Endodermal cell (in vitro differentiated cells): ENCODE results near the gene TNFRSF4. TPM values are rescaled to one million over a fixed set of nuclear protein-coding genes. Genes with fewer than 3 reads are reported as not detected.

Experiments used
- DNase-seq: peaks from one replicate; pipeline ENCODE4 v3.0.0-alpha.2; 2017
- H3K27ac ChIP-seq: 2 replicates; pipeline ENCODE4 v1.5.1; 2013; ENCODE audit warnings: mild to moderate bottlenecking, low read depth, low read length, moderate library complexity
- H3K27me3 ChIP-seq: 2 replicates; pipeline ENCODE4 v1.6.1; 2013; ENCODE audit warnings: mild to moderate bottlenecking, low read length, moderate library complexity; ENCODE audit not compliant: insufficient read depth, control insufficient read depth, poor library complexity, severe bottlenecking
- H3K36me3 ChIP-seq: 2 replicates; pipeline ENCODE4 v1.7.0; 2013; ENCODE audit warnings: mild to moderate bottlenecking, low read length, moderate library complexity; ENCODE audit not compliant: control insufficient read depth, insufficient read depth
- H3K4me1 ChIP-seq: one replicate; pipeline ENCODE4 v1.7.0; 2013; ENCODE audit warnings: low read length; ENCODE audit not compliant: control insufficient read depth, insufficient read depth
- H3K4me3 ChIP-seq: 2 replicates; pipeline ENCODE4 v1.5.1; 2013; ENCODE audit warnings: mild to moderate bottlenecking, low read length, moderate library complexity
- H3K9ac ChIP-seq: 2 replicates; pipeline ENCODE4 v1.6.1; 2013; ENCODE audit warnings: mild to moderate bottlenecking, low read length, moderate library complexity; ENCODE audit not compliant: poor library complexity, severe bottlenecking; ENCODE audit errors: extremely low read depth
- H3K9me3 ChIP-seq: 2 replicates; pipeline ENCODE4 v1.6.1; 2013; ENCODE audit warnings: mild to moderate bottlenecking, low read length, moderate library complexity; ENCODE audit not compliant: control insufficient read depth
- H3K27ac Mint-ChIP-seq: 2 replicates; pipeline ENCODE4 v1.8.0; 2020; ENCODE audit warnings: mixed read lengths
- H3K27me3 Mint-ChIP-seq: 2 replicates; pipeline ENCODE4 v1.8.0; 2021; ENCODE audit warnings: mild to moderate bottlenecking, mixed read lengths; ENCODE audit not compliant: insufficient read depth
- H3K36me3 Mint-ChIP-seq: 2 replicates; pipeline ENCODE4 v1.8.0; 2020; ENCODE audit warnings: low read depth, mixed read lengths
- H3K4me1 Mint-ChIP-seq: 2 replicates; pipeline ENCODE4 v1.8.0; 2020; ENCODE audit warnings: mixed read lengths
- H3K4me3 Mint-ChIP-seq: 2 replicates; pipeline ENCODE4 v1.8.0; 2020; ENCODE audit warnings: mild to moderate bottlenecking, moderate library complexity, mixed read lengths
- H3K9me3 Mint-ChIP-seq: 2 replicates; pipeline ENCODE4 v1.8.0; 2020; ENCODE audit warnings: mild to moderate bottlenecking, mixed read lengths
- WGBS, 2 experiments: methylation state at CpG; one replicate each; pipeline versions ENCODE4 v1.1.5 to v1.1.7; 2013; ENCODE audit warnings: missing lambda C conversion rate in 2 of 2, mixed read lengths in 1 of 2; ENCODE audit not compliant: insufficient coverage in 1 of 2, insufficient read length in 1 of 2; 5-methylcytosine and 5-hydroxymethylcytosine counted together
- microRNA-seq: library from miRNA; unstranded; fragments of <30 nt; microRNA quantifications from one replicate; pipeline ENCODE4 v1.2.0, GENCODE V29; 2020; ENCODE audit warnings: borderline microRNAs expressed
- total RNA-seq, 2 donors: library from RNA; stranded (reverse); fragmentation: NEBNext Ultra II Directional in 1 of 2; extraction: Animal tissue kit (Norgen Biotek cat#: 25700) in 1 of 2; gene quantifications; 2 replicates in 1 of 2; 3 replicates in 1 of 2; pipeline ENCODE4 v1.2.1, GENCODE V29; 2021
- TF ChIP-seq, protein P1 (sequence below): fragments of 200-600 bp; sonication (generic); conservative IDR thresholded peaks from 2 replicates; pipeline ENCODE4 v1.5.0; 2021; ENCODE audit warnings: antibody characterized with exemption, mild to moderate bottlenecking

The TNFRSF4 gene
- total RNA-seq, 2 donors from 2014 or later, result 0.20 TPM; not detected in 1

GRCh38 chr1:1163538-1164070, 50.3 kb downstream of the TNFRSF4 start:
- Mint-ChIP-seq H3K27ac (peak overlapping the region; percentile 75), H3K4me1 (peaks cover 7% of the 10 kb centered on the region), H3K4me3 (peak overlapping the region; percentile 60), H3K9me3 (no peaks in the 10 kb centered on the region), H3K27me3 (peaks cover 7% of the 10 kb centered on the region), H3K36me3 (no peaks in the 10 kb centered on the region)
- H3K9me3 ChIP-seq, result no peaks in the 10 kb centered on the region
- no peaks in the 10 kb centered on the region for H3K36me3 ChIP-seq
- WGBS, 2 experiments, result 95 to 96% methylated on average over 24 to 33 of the region's 33 CpGs
- TF ChIP-seq, protein P1, sequence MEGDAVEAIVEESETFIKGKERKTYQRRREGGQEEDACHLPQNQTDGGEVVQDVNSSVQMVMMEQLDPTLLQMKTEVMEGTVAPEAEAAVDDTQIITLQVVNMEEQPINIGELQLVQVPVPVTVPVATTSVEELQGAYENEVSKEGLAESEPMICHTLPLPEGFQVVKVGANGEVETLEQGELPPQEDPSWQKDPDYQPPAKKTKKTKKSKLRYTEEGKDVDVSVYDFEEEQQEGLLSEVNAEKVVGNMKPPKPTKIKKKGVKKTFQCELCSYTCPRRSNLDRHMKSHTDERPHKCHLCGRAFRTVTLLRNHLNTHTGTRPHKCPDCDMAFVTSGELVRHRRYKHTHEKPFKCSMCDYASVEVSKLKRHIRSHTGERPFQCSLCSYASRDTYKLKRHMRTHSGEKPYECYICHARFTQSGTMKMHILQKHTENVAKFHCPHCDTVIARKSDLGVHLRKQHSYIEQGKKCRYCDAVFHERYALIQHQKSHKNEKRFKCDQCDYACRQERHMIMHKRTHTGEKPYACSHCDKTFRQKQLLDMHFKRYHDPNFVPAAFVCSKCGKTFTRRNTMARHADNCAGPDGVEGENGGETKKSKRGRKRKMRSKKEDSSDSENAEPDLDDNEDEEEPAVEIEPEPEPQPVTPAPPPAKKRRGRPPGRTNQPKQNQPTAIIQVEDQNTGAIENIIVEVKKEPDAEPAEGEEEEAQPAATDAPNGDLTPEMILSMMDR, result no peak
- no peak overlapping the region for H3K4me3 ChIP-seq
- H3K4me1 ChIP-seq, result no peaks in the 10 kb centered on the region
- H3K27me3 ChIP-seq, result no peaks in the 10 kb centered on the region
- H3K9ac ChIP-seq, result no peak overlapping the region
- DNase-seq, result no peak
- no peak overlapping the region for H3K27ac ChIP-seq

DNA sequence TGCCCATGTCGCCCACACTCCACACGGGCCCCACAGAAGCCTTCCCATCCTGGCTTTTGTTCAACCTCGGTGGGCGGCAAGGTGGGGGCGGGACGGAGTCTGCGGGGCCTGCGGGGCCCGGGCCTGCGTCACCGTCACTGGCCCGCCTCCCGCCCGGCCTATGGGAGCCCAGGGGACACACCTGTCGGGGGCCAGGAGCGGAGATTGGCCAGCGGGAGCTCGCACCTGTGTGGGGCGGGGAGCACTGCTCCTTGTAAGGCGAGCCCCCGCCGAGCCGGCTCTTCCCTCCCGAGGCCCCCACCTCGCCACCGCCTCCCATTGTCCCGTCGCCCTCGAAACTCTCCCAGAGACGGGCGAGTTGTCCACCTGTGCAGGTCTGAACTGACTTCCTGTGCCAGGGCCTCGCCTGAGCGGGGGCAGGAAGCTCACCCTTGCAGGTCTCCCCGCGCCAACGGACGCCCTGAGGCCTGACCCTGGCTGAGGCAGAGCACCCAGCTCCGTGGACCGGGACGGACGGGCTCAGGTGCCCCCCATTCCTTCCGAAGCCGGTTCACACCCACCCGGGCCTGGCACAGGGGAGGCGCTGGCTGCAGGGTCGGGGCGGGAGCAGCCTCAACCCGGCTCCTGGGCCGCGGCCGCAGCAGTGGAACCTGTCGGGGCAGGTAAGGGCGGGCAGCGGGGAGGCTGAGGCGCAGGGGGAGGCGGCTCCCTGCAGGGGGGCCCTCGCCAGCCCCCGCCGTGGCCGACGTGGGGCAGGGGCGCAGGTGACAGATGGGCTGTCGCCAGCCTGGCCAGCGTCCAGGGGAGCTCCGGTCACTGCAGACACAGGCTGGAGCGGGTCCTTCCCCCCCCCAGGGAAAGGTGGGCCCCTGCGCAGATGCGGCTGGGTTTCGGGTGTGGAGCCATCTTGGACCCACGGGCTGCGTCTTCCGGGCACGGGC, 51.1 kb downstream of the TNFRSF4 start:
- Mint-ChIP-seq H3K4me3 (peak overlapping the region; percentile 60), H3K27ac (peak overlapping the region; percentile 72), H3K4me1 (peaks cover 7% of the 10 kb centered on the region), H3K27me3 (peaks cover 7% of the 10 kb centered on the region), H3K36me3 (no peaks in the 10 kb centered on the region), H3K9me3 (no peaks in the 10 kb centered on the region)
- no peak overlapping the region for H3K4me3 ChIP-seq
- TF ChIP-seq, protein P1, result no peak
- H3K27ac ChIP-seq, result no peak overlapping the region
- WGBS, 2 experiments, result 88 to 90% methylated on average over 44 to 73 of the region's 73 CpGs
- no peaks in the 10 kb centered on the region for H3K9me3 ChIP-seq
- H3K9ac ChIP-seq, result no peak overlapping the region
- no peaks in the 10 kb centered on the region for H3K36me3 ChIP-seq
- no peaks in the 10 kb centered on the region for H3K27me3 ChIP-seq
- peak; percentile 90 for DNase-seq
- H3K4me1 ChIP-seq, result peaks cover 3% of the 10 kb centered on the region

GRCh38 chr1:1161683-1162079, 52.3 kb downstream of the TNFRSF4 start:
- H3K27me3 Mint-ChIP-seq, result peaks cover 9% of the 10 kb centered on the region
- TF ChIP-seq, protein P1, result no peak
- 89 to 90% methylated on average over 12 to 17 of the region's 17 CpGs for WGBS, 2 experiments

More at GRCh38 chr1:1161683-1162079, 52.3 kb downstream of the TNFRSF4 start:
- no peaks in the 10 kb centered on the region for H3K36me3 Mint-ChIP-seq
- H3K4me1 Mint-ChIP-seq, result peaks cover 7% of the 10 kb centered on the region
- Histone ChIP-seq H3K9me3 (no peaks in the 10 kb centered on the region), H3K27ac (no peak overlapping the region), H3K36me3 (no peaks in the 10 kb centered on the region), H3K27me3 (no peaks in the 10 kb centered on the region), H3K4me1 (peaks cover 4% of the 10 kb centered on the region), H3K4me3 (no peak overlapping the region), H3K9ac (no peak overlapping the region)
- no peak overlapping the region for H3K27ac Mint-ChIP-seq
- H3K9me3 Mint-ChIP-seq, result no peaks in the 10 kb centered on the region
- no peak for DNase-seq
- no peak overlapping the region for H3K4me3 Mint-ChIP-seq

Small RNA genes lying within 50 kb of the gene (microRNA-seq; reads per million reads assigned to microRNA genes)
- gene MIR200A (65.7 reads per million, percentile 70 among the genes with 10 or more reads in this experiment), gene MIR200B (749 reads per million, percentile 93 among the genes with 10 or more reads in this experiment), gene MIR429 (123 reads per million, percentile 76 among the genes with 10 or more reads in this experiment)

Other genes with a start within 250 kb of the TNFRSF4 start
- gene PLEKHN1, start 247.7 kb downstream of the TNFRSF4 start, total RNA-seq, result 1 to 10 TPM; 1.5 to 4.6 TPM
- not detected for gene PERM1, start 232.1 kb downstream of the TNFRSF4 start, total RNA-seq
- gene HES4, start 214.1 kb downstream of the TNFRSF4 start, total RNA-seq, result 10 to 100 TPM; 16.1 to 19.7 TPM
- gene ISG15, start 200.7 kb downstream of the TNFRSF4 start, total RNA-seq, result 10 to 100 TPM; 46.6 to 48.4 TPM
- 100 to 1,000 TPM; 269 to 288 TPM for gene AGRN, start 194.0 kb downstream of the TNFRSF4 start, total RNA-seq
- not detected for gene RNF223, start 139.8 kb downstream of the TNFRSF4 start, total RNA-seq
- 10 to 100 TPM; 23.1 to 29.5 TPM for gene C1orf159, start 98.1 kb downstream of the TNFRSF4 start, total RNA-seq
- gene TTLL10, start 40.3 kb downstream of the TNFRSF4 start, total RNA-seq, result 1 to 10 TPM in 1 of 2 donors, under 1 TPM in 1; 0.93 to 1.2 TPM
- gene TNFRSF18, start 7.6 kb downstream of the TNFRSF4 start, total RNA-seq, result 1 to 10 TPM in 1 of 2 donors, under 1 TPM in 1; 0.95 to 1.7 TPM
- gene SDF4, start 17.8 kb upstream of the TNFRSF4 start, total RNA-seq, result 10 to 100 TPM; 85.9 to 95.6 TPM
- 10 to 100 TPM; 24.8 to 31.5 TPM for gene B3GALT6, start 18.1 kb upstream of the TNFRSF4 start, total RNA-seq
- gene C1QTNF12, start 32.6 kb upstream of the TNFRSF4 start, total RNA-seq, result 10 to 100 TPM in 1 of 2 donors, 1 to 10 TPM in 1; 8.1 to 13.5 TPM
- gene UBE2J2, start 59.7 kb upstream of the TNFRSF4 start, total RNA-seq, result 10 to 100 TPM; 69.9 to 72.7 TPM
- gene SCNN1D, start 66.3 kb upstream of the TNFRSF4 start, total RNA-seq, result 1 to 10 TPM; 5.4 TPM
- 10 to 100 TPM; 36.8 to 43.5 TPM for gene ACAP3, start 93.8 kb upstream of the TNFRSF4 start, total RNA-seq
- 10 to 100 TPM; 21.7 to 23.8 TPM for gene PUSL1, start 94.4 kb upstream of the TNFRSF4 start, total RNA-seq
- gene INTS11, start 110.5 kb upstream of the TNFRSF4 start, total RNA-seq, result 100 to 1,000 TPM; 146 to 153 TPM
- gene CPTP, start 110.6 kb upstream of the TNFRSF4 start, total RNA-seq, result 10 to 100 TPM; 12.0 to 13.6 TPM
- under 1 TPM; 0.09 to 0.35 TPM for gene TAS1R3, start 117.1 kb upstream of the TNFRSF4 start, total RNA-seq
- gene DVL1, start 135.3 kb upstream of the TNFRSF4 start, total RNA-seq, result 10 to 100 TPM; 71.9 to 73.3 TPM
- gene MXRA8, start 144.4 kb upstream of the TNFRSF4 start, total RNA-seq, result 10 to 100 TPM; 28.3 to 29.2 TPM
- 100 to 1,000 TPM; 159 to 162 TPM for gene AURKAIP1, start 161.1 kb upstream of the TNFRSF4 start, total RNA-seq
- 100 to 1,000 TPM; 187 to 244 TPM for gene CCNL2, start 185.2 kb upstream of the TNFRSF4 start, total RNA-seq
- gene MRPL20, start 193.1 kb upstream of the TNFRSF4 start, total RNA-seq, result 100 to 1,000 TPM; 109 to 129 TPM
- gene ANKRD65, start 207.1 kb upstream of the TNFRSF4 start, total RNA-seq, result 1 to 10 TPM; 1.6 TPM
- gene VWA1, start 221.5 kb upstream of the TNFRSF4 start, total RNA-seq, result 10 to 100 TPM; 12.7 to 17.4 TPM
- gene ATAD3C, start 235.5 kb upstream of the TNFRSF4 start, total RNA-seq, result under 1 TPM; 0.55 TPM